Muscle of leg (tissue), 16 donors: ENCODE data around the gene NDE1. TPM values are rescaled to one million over a fixed set of nuclear protein-coding genes. Genes with fewer than 3 reads are reported as not detected.
"Not testable (repeated sequence)": the region's sequence is repeated elsewhere in the genome, so short reads cannot be mapped to it uniquely, and the experiment has no call there.

Source experiments
- DNase-seq: peaks from one replicate; pipeline ENCODE4 v3.0.0; 2013
- H3K27ac ChIP-seq: one replicate; pipeline ENCODE4 v1.5.1; 2013; ENCODE audit warnings: mild to moderate bottlenecking, low read length, control low read depth
- H3K27me3 ChIP-seq: one replicate; pipeline ENCODE4 v1.6.1; 2013; ENCODE audit warnings: low read length; ENCODE audit not compliant: control insufficient read depth, insufficient read depth
- H3K36me3 ChIP-seq: one replicate; pipeline ENCODE4 v1.6.1; 2013; ENCODE audit warnings: low read length; ENCODE audit not compliant: control insufficient read depth, insufficient read depth
- H3K4me1 ChIP-seq: one replicate; pipeline ENCODE4 v1.6.1; 2013; ENCODE audit warnings: low read length; ENCODE audit not compliant: control insufficient read depth, insufficient read depth
- H3K4me3 ChIP-seq: one replicate; pipeline ENCODE4 v1.5.1; 2013; ENCODE audit warnings: low read length, control low read depth
- H3K9me3 ChIP-seq: replicated peaks from 2 replicates; pipeline ENCODE4 v1.6.1; 2013; ENCODE audit warnings: low read depth, low read length; ENCODE audit not compliant: control insufficient read depth
- WGBS: methylation state at CpG from one replicate; pipeline ENCODE4 v1.1.5; 2013; ENCODE audit warnings: missing lambda C conversion rate; ENCODE audit not compliant: insufficient coverage; 5-methylcytosine and 5-hydroxymethylcytosine counted together
- long read RNA-seq, 11 donors: transcript quantifications; one replicate each; lab custom pipeline, GENCODE V29; 2026
- polyA plus RNA-seq, 8 donors: library from polyadenylated mRNA; unstranded; fragments of 120-200 nt; gene quantifications; one replicate each; pipeline versions ENCODE4 v1.2.1 to v1.2.3, GENCODE V29; 2013; ENCODE audit warnings: inconsistent platforms in 1 of 8, low replicate concordance in 1 of 8; ENCODE audit not compliant: insufficient read length in 8 of 8, insufficient read depth in 1 of 8
- total RNA-seq: library from RNA; stranded (reverse); fragments of 120-200 nt; gene quantifications from one replicate; pipeline ENCODE4 v1.2.4, GENCODE V29; 2013

The NDE1 gene
- 13.6 TPM for total RNA-seq
- 10 to 100 TPM; 21.4 to 38.9 (median 25.3) TPM for polyA plus RNA-seq
- long read RNA-seq, donor 1, partial matches to known transcripts: 0 of 1 reads
- long read RNA-seq, donor 1, other reads (novel, unspliced or antisense): 0 of 1 reads
- long read RNA-seq, donor 2: 0 reads
- long read RNA-seq, donor 3, partial matches to known transcripts: 0 of 5 reads
- long read RNA-seq, donor 3, other reads (novel, unspliced or antisense): 5 of 5 reads
- long read RNA-seq, donor 4, partial matches to known transcripts: 0 of 2 reads
- long read RNA-seq, donor 4, other reads (novel, unspliced or antisense): 0 of 2 reads
- long read RNA-seq, donor 5, partial matches to known transcripts: 0 of 1 reads
- long read RNA-seq, donor 5, other reads (novel, unspliced or antisense): 0 of 1 reads
- long read RNA-seq, donor 6, partial matches to known transcripts: 0 of 1 reads
- long read RNA-seq, donor 6, other reads (novel, unspliced or antisense): 0 of 1 reads
- long read RNA-seq, donor 7: 0 reads
- long read RNA-seq, donor 8: 0 reads
- long read RNA-seq, donor 9: 0 reads
- long read RNA-seq, donor 10, partial matches to known transcripts: 0 of 8 reads
- long read RNA-seq, donor 10, other reads (novel, unspliced or antisense): 7 of 8 reads
- long read RNA-seq, donor 11, partial matches to known transcripts: 0 of 4 reads
- long read RNA-seq, donor 11, other reads (novel, unspliced or antisense): 0 of 4 reads

DNA sequence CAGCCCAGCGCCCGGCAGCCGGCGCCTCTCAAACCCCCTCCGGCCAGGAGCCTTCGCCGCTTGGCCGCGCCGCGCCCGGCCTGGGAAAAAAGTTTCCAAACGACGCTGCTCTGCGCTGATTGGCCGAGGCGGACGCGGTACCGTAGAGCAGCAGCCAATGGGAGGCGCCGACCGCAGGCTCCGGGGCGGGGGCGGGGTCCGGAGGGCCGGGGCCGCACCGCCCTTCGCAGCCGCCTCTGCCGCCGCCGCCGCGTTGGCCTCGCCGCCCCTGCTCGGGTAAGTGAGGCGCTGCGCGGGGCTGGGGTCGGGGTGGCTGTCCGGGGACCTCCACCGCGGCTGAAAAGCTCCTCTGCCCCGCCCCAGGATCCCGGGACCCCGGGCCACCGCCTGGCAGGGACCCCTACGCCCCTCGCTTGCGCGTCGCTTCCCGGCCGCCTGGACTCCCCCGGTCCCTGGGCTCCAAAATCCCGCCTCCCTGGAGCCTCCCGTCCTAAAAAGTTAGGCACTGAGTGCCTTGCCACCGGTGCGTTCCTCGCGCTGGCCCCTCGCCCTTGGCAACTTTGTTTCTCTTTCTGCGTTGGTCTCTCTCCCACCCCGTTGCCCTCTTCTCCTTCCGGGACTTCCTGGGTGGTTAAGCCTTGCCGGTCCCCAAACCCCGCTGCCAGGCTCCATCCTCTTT, at the start of gene NDE1:
TSS of gene NDE1 (plus strand) at position 227 of the 679 bp plus-strand sequence. CDS start 14,534 bp downstream, outside the sequence.
- Histone ChIP-seq H3K4me1 (peaks cover 12% of the 10 kb centered on the region), H3K27me3 (no peaks in the 10 kb centered on the region), H3K36me3 (no peaks in the 10 kb centered on the region), H3K9me3 (no peaks in the 10 kb centered on the region), H3K4me3 (peak within 1 kb of the TSS; percentile 87), H3K27ac (peak within 1 kb of the TSS; percentile 88)
- under 1% methylated on average over 71 of the region's 71 CpGs for WGBS
- peak; percentile 97 for DNase-seq

GRCh38 chr16:15601212-15601879, 48.7 kb upstream of the NDE1 start:
- H3K4me3 ChIP-seq: no peak overlapping the region
- no peak for DNase-seq
- no peaks in the 10 kb centered on the region for H3K9me3 ChIP-seq
- H3K27me3 ChIP-seq: no peaks in the 10 kb centered on the region
- H3K36me3 ChIP-seq: peaks cover 92% of the 10 kb centered on the region
- H3K27ac ChIP-seq: no peak overlapping the region
- WGBS: 59% methylated on average over 5 of the region's 9 CpGs
- H3K4me1 ChIP-seq: peaks cover 8% of the 10 kb centered on the region

- no peak overlapping the region for H3K4me3 ChIP-seq
- H3K36me3 ChIP-seq: peaks cover 93% of the 10 kb centered on the region
- no peaks in the 10 kb centered on the region for H3K27me3 ChIP-seq
- no peak overlapping the region for H3K27ac ChIP-seq
- H3K4me1 ChIP-seq: peaks cover 8% of the 10 kb centered on the region
- WGBS: 96% methylated on average over 18 of the region's 23 CpGs
- H3K9me3 ChIP-seq: no peaks in the 10 kb centered on the region
- no peak for DNase-seq
These were observed 47.6 kb upstream of the NDE1 start for GRCh38 chr16:15602285-15603044.

- no peaks in the 10 kb centered on the region for H3K27me3 ChIP-seq
- H3K36me3 ChIP-seq: peaks cover 83% of the 10 kb centered on the region
- WGBS: 88% methylated on average over 6 of the region's 14 CpGs
- H3K4me3 ChIP-seq: no peak overlapping the region
- no peaks in the 10 kb centered on the region for H3K9me3 ChIP-seq
- H3K4me1 ChIP-seq: peaks cover 4% of the 10 kb centered on the region
- DNase-seq: no peak
- H3K27ac ChIP-seq: no peak overlapping the region
These were observed 45.3 kb upstream of the NDE1 start for GRCh38 chr16:15604460-15605440.

DNA sequence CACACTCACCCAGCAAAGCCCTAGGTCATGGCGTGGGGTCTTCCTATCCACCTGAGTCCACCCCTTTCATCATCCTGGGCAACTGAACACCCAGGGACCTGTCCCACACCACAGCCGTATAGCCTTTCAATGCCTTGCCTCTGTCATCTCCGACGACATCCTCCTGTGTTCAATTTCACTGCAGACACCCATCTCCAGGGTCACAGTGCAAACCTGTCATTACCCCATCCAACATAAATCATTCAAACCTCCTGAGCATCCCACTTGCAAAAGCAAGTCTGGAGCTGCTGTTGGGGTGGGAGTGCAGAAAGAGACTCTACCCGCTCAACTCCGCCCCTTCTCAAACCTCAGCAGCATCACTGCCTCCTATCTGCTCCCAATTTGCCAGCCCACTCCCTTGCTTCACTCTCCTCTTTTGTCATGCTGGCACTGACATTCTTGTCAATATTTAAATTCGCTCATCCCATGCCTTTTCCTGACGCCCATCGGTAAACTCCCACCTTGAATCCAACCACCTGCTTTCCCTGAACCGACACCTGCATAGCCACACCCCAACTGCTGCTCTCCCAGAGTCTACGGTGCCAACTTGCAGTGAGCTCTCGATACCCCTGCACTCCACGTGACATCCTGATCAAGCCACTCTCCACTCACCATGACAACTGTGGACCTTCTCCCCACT, 44.1 kb upstream of the NDE1 start:
- Histone ChIP-seq H3K27ac (no peak overlapping the region), H3K4me1 (peaks cover 4% of the 10 kb centered on the region), H3K27me3 (no peaks in the 10 kb centered on the region), H3K4me3 (no peak overlapping the region), H3K36me3 (peaks cover 81% of the 10 kb centered on the region), H3K9me3 (no peaks in the 10 kb centered on the region)
- 87% methylated on average over 13 of the region's 13 CpGs for WGBS
- no peak for DNase-seq

GRCh38 chr16:15606518-15607220, 43.4 kb upstream of the NDE1 start:
- peaks cover 4% of the 10 kb centered on the region for H3K4me1 ChIP-seq
- no peak for DNase-seq
- no peaks in the 10 kb centered on the region for H3K9me3 ChIP-seq
- no peaks in the 10 kb centered on the region for H3K27me3 ChIP-seq
- H3K36me3 ChIP-seq: peaks cover 79% of the 10 kb centered on the region
- H3K4me3 ChIP-seq: no peak overlapping the region
- 96% methylated on average over 4 of the region's 5 CpGs for WGBS
- H3K27ac ChIP-seq: no peak overlapping the region

DNA sequence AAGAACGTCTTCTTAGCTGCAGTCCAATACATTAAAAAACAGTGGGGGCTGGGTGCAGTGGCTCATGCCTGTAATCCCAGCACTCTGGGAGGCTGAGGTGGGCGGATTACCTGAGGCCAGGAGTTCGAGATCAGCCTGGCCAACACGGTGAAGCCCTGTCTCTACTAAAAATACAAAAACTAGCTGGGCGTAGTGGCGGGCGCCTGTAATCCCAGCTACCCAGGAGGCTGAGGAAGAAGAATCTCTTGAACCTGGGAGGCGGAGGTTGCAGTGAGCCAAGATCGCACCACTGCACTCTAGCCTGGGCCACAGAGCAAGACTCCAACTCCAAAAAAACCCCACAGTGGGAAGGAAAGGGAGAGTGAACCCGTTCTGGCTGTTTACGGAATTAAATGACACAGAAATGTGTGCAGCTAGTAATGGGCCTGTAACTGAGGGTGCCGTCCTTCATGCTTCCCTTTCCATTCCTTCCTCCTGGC, 42.8 kb upstream of the NDE1 start:
- Histone ChIP-seq H3K27ac (peak overlapping the region; percentile 42), H3K36me3 (peaks cover 79% of the 10 kb centered on the region)
- DNase-seq, H3K9me3 ChIP-seq, H3K27me3 ChIP-seq, H3K4me1 ChIP-seq, H3K4me3 ChIP-seq: not testable (repeated sequence)
- no CpG with 5 or more reads among the region's 12 CpGs for WGBS
